Keratinocyte (primary cell): Measurements from ENCODE around the gene KCNJ9. TPM values are rescaled to one million over a fixed set of nuclear protein-coding genes. Genes with fewer than 3 reads are reported as not detected.

Experiments
- DNase-seq: peaks from one replicate; pipeline ENCODE4 v3.0.0-alpha.2; 2011; ENCODE audit warnings: low read depth, missing footprints, low spot score
- FAIRE-seq: peaks from 2 replicates; lab custom pipeline; 2011; peaks lifted over from hg19 to GRCh38; lab: Jason Lieb, UNC
- H2AFZ ChIP-seq: 2 replicates; pipeline ENCODE4 v1.6.0; 2012; ENCODE audit warnings: low read length, control low read depth, inconsistent platforms; ENCODE audit not compliant: control insufficient read depth
- H3K27ac ChIP-seq: 2 replicates; pipeline ENCODE4 v1.5.1; 2011; ENCODE audit warnings: low read length; ENCODE audit not compliant: control insufficient read depth, insufficient read depth
- H3K27me3 ChIP-seq: 3 replicates; pipeline ENCODE4 v1.6.0; 2011; ENCODE audit warnings: low read length; ENCODE audit not compliant: control insufficient read depth, insufficient read depth; ENCODE audit errors: extremely low read depth
- H3K36me3 ChIP-seq, 2 experiments: 2 replicates in 1 of 2; 3 replicates in 1 of 2; pipeline ENCODE4 v1.5.1; 2011; ENCODE audit warnings: low read length in 2 of 2, mild to moderate bottlenecking in 1 of 2; ENCODE audit not compliant: control insufficient read depth in 2 of 2, insufficient read depth in 2 of 2; ENCODE audit errors: extremely low read depth in 1 of 2
- H3K4me1 ChIP-seq: 3 replicates; pipeline ENCODE4 v1.5.1; 2011; ENCODE audit warnings: low read length; ENCODE audit not compliant: control insufficient read depth, insufficient read depth; ENCODE audit errors: extremely low read depth
- H3K4me2 ChIP-seq: 3 replicates; pipeline ENCODE4 v1.6.0; 2011; ENCODE audit warnings: low read depth, low read length; ENCODE audit not compliant: control insufficient read depth, insufficient read depth; ENCODE audit errors: extremely low read depth
- H3K4me3 ChIP-seq, 3 experiments: fragments of 200-600 bp in 1 of 3; sonication (generic) in 1 of 3; 2 replicates in 2 of 3; 3 replicates in 1 of 3; pipeline ENCODE4 v1.5.1; 2011 to 2016; ENCODE audit warnings: low read length in 3 of 3, mild to moderate bottlenecking in 3 of 3, control low read depth in 2 of 3, inconsistent platforms in 1 of 3, low read depth in 1 of 3, mixed read lengths in 1 of 3, mixed run types in 1 of 3, moderate library complexity in 1 of 3; ENCODE audit not compliant: control insufficient read depth in 2 of 3, insufficient read depth in 2 of 3; ENCODE audit errors: extremely low read depth in 1 of 3
- H3K79me2 ChIP-seq: 2 replicates; pipeline ENCODE4 v1.6.0; 2012; ENCODE audit warnings: low read length; ENCODE audit not compliant: control insufficient read depth, insufficient read depth
- H3K9ac ChIP-seq: 3 replicates; pipeline ENCODE4 v1.6.0; 2011; ENCODE audit warnings: low read length; ENCODE audit not compliant: control insufficient read depth, insufficient read depth; ENCODE audit errors: extremely low read depth
- H3K9me1 ChIP-seq: 3 replicates; pipeline ENCODE4 v1.6.0; 2011; ENCODE audit warnings: low read length; ENCODE audit not compliant: control insufficient read depth, insufficient read depth; ENCODE audit errors: extremely low read depth
- H3K9me3 ChIP-seq: 2 replicates; pipeline ENCODE4 v1.5.1; 2012; ENCODE audit warnings: low read depth, low read length; ENCODE audit not compliant: control insufficient read depth
- H4K20me1 ChIP-seq: 3 replicates; pipeline ENCODE4 v1.6.0; 2011; ENCODE audit warnings: low read length; ENCODE audit not compliant: control insufficient read depth, insufficient read depth; ENCODE audit errors: extremely low read depth
- CTCF ChIP-seq, 3 experiments: IDR thresholded peaks in 1 of 3; conservative IDR thresholded peaks in 1 of 3; optimal IDR thresholded peaks in 1 of 3; 2 replicates in 2 of 3; 3 replicates in 1 of 3; pipeline versions ENCODE3 to v1.5.1; 2011; ENCODE audit warnings: low read length in 3 of 3, mild to moderate bottlenecking in 3 of 3, moderate library complexity in 2 of 3, control low read depth in 1 of 3, inconsistent platforms in 1 of 3; ENCODE audit not compliant: insufficient read depth in 2 of 3; ENCODE audit errors: extremely low read depth in 1 of 3
- EZH2 ChIP-seq: IDR thresholded peaks from one replicate; pipeline ENCODE4 v1.6.1; 2012; ENCODE audit warnings: inconsistent platforms, mild to moderate bottlenecking, low read length, moderate library complexity
- dilution Hi-C: fragments of 300-500 bp; cut with MboI; formaldehyde crosslinking; loops from one replicate; pipeline ENCODE4 v1.7.0; 2020; ENCODE audit warnings: low sequenced_read_pairs; ENCODE audit not compliant: extremely low pct_ligation_motif_present
- polyA plus RNA-seq, 5 experiments: library from polyadenylated mRNA; depleted of rRNA in 3 of 5; stranded (reverse) in 3 of 5; stranded (forward) in 1 of 5; unstranded in 1 of 5; fragments of >200 nt; gene quantifications; 1 replicate in 1 of 5; 2 replicates in 3 of 5; 3 replicates in 1 of 5; pipeline versions ENCODE4 v1.2.1 to v1.2.3, GENCODE V29; 2011 to 2012; ENCODE audit warnings: missing spikeins in 2 of 5, low read depth in 1 of 5, low replicate concordance in 1 of 5

KCNJ9 gene
- polyA plus RNA-seq, 1 donor (not counting 4 experiments of a cell fraction or from before 2014, with no cell fraction given), result not detected

DNA sequence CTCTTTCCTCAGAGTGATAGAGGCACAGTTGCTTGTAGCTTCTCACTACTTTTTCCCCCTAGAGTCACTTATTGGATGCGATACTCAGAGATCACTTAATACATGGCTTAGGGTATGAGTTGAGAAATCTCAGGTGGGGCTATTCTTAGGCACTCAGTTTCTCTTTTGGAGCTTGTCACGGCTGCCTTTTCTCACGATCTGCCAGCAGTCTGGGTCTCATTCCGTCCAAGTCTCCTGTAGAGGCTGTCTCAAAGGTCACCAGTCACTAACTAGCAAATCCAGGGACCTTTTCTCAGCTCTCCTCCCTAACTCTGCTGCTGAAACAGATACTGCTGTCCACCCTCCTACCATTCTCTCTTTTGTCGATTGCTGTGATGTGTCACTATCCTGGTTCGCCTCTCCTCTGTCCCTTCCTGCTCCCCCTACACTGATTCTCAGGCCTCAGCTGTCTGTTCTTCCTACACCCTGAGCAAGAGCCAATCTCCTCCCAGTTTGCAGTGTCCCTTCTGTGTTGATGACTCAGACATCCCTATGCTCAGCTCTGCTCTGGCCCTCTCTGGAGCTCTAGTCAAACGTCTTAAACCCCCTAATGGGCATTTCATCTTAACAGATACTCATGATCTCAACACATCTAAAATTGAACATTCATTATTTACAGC is 46.7 kb downstream of the KCNJ9 start:
- no peak for FAIRE-seq
- dilution Hi-C loops, result no loop called here
- H3K4me2 ChIP-seq, result no peak overlapping the region
- H3K79me2 ChIP-seq, result no peaks in the 10 kb centered on the region
- DNase-seq, result no peak
- peaks cover 20% of the 10 kb centered on the region for H3K4me1 ChIP-seq
- H3K4me3 ChIP-seq, result no peak overlapping the region
- no peak overlapping the region for H3K9ac ChIP-seq
- no peak overlapping the region for H3K27ac ChIP-seq
- H3K36me3 ChIP-seq, result no peaks in the 10 kb centered on the region
- no peaks in the 10 kb centered on the region for H4K20me1 ChIP-seq
- H3K27me3 ChIP-seq, result peaks cover 16% of the 10 kb centered on the region
- no peak overlapping the region for H2AFZ ChIP-seq
- H3K9me1 ChIP-seq, result no peaks in the 10 kb centered on the region
- H3K9me3 ChIP-seq, result no peaks in the 10 kb centered on the region
- no peak for TF ChIP-seq EZH2
- TF ChIP-seq CTCF (optimal IDR thresholded peaks at IDR 0.05 in 1 of 3, IDR thresholded peaks at IDR 0.05 in 1 of 3, conservative IDR thresholded peaks at IDR 0.05 in 1 of 3; ENCODE audit: extremely low read depth in 1 of 3, insufficient read depth in 2 of 3, low read length in 3 of 3), result no peak

DNA sequence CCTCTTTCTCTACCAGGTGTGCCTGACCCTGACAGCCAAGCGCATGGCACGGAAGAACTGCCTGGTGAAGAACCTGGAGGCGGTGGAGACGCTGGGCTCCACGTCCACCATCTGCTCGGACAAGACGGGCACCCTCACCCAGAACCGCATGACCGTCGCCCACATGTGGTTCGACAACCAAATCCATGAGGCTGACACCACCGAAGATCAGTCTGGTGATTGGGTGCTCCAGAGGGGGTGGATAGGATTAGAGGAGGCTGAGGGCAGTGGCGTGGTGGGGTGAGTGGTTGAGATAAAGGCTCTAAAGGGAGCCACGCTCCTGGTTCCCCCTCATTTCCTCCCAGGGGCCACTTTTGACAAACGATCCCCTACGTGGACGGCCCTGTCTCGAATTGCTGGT is 47.3 kb downstream of the KCNJ9 start:
- Histone ChIP-seq H3K4me1 (peaks cover 20% of the 10 kb centered on the region), H3K4me3 (no peak overlapping the region), H3K36me3 (no peaks in the 10 kb centered on the region), H4K20me1 (no peaks in the 10 kb centered on the region), H3K27me3 (peaks cover 17% of the 10 kb centered on the region), H2AFZ (no peak overlapping the region), H3K27ac (no peak overlapping the region), H3K79me2 (no peaks in the 10 kb centered on the region), H3K9me1 (no peaks in the 10 kb centered on the region), H3K4me2 (no peak overlapping the region), H3K9ac (no peak overlapping the region), H3K9me3 (no peaks in the 10 kb centered on the region)
- FAIRE-seq (no peak), DNase-seq (no peak)
- dilution Hi-C loops, result no loop called here
- no peak for TF ChIP-seq CTCF (optimal IDR thresholded peaks at IDR 0.05 in 1 of 3, IDR thresholded peaks at IDR 0.05 in 1 of 3, conservative IDR thresholded peaks at IDR 0.05 in 1 of 3; ENCODE audit: extremely low read depth in 1 of 3, insufficient read depth in 2 of 3, low read length in 3 of 3)
- TF ChIP-seq EZH2, result no peak
